Thoracic aorta (tissue), 2 donors: ENCODE measurements around the gene NUDCD3. TPM values are rescaled to one million over a fixed set of nuclear protein-coding genes. Genes with fewer than 3 reads are reported as not detected.

Experiments used
- ATAC-seq: fragments of 150-250 bp; one replicate; pipeline ENCODE4 v1.8.0; 2017; ENCODE audit warnings: low read depth; ENCODE audit not compliant: insufficient number of reproducible peaks, low FRiP score
- DNase-seq: peaks from one replicate; pipeline ENCODE4 v3.0.0-alpha.2; 2020; ENCODE audit warnings: low spot score
- H3K27ac ChIP-seq, 2 donors: fragments of 200-600 bp; sonication (generic); 1 replicate in 1 of 2; 2 replicates in 1 of 2; pipeline ENCODE4 v1.5.1; 2016; ENCODE audit warnings: mild to moderate bottlenecking in 2 of 2, moderate library complexity in 2 of 2
- H3K27me3 ChIP-seq: fragments of 200-600 bp; sonication (generic); replicated peaks from 2 replicates; pipeline ENCODE4 v1.6.0; 2016; ENCODE audit warnings: mild to moderate bottlenecking; ENCODE audit not compliant: insufficient read depth
- H3K36me3 ChIP-seq: fragments of 200-600 bp; sonication (generic); one replicate; pipeline ENCODE4 v1.5.1; 2016
- H3K4me1 ChIP-seq, 2 donors: fragments of 200-600 bp; sonication (generic); 1 replicate in 1 of 2; 2 replicates in 1 of 2; pipeline versions ENCODE4 v1.5.1 to v1.6.0; 2016; ENCODE audit warnings: low read depth in 2 of 2, mild to moderate bottlenecking in 1 of 2; ENCODE audit not compliant: control insufficient read depth in 1 of 2
- H3K4me3 ChIP-seq: fragments of 200-600 bp; sonication (generic); 2 replicates; pipeline ENCODE4 v1.5.1; 2016; ENCODE audit warnings: mild to moderate bottlenecking
- H3K9me3 ChIP-seq: fragments of 200-600 bp; sonication (generic); 2 replicates; pipeline ENCODE4 v1.5.1; 2016
- CTCF ChIP-seq: fragments of 200-600 bp; sonication (generic); IDR thresholded peaks from one replicate; pipeline ENCODE4 v1.5.1; 2019; ENCODE audit warnings: antibody characterized with exemption
- total RNA-seq, 2 donors: library from RNA; depleted of rRNA; stranded (reverse); fragments of >200 nt; gene quantifications; one replicate each; pipeline versions ENCODE4 v1.1.0 to v1.2.3, GENCODE V29; 2016

NUDCD3 gene
- 10 to 100 TPM; 57.0 to 64.5 TPM for total RNA-seq

DNA sequence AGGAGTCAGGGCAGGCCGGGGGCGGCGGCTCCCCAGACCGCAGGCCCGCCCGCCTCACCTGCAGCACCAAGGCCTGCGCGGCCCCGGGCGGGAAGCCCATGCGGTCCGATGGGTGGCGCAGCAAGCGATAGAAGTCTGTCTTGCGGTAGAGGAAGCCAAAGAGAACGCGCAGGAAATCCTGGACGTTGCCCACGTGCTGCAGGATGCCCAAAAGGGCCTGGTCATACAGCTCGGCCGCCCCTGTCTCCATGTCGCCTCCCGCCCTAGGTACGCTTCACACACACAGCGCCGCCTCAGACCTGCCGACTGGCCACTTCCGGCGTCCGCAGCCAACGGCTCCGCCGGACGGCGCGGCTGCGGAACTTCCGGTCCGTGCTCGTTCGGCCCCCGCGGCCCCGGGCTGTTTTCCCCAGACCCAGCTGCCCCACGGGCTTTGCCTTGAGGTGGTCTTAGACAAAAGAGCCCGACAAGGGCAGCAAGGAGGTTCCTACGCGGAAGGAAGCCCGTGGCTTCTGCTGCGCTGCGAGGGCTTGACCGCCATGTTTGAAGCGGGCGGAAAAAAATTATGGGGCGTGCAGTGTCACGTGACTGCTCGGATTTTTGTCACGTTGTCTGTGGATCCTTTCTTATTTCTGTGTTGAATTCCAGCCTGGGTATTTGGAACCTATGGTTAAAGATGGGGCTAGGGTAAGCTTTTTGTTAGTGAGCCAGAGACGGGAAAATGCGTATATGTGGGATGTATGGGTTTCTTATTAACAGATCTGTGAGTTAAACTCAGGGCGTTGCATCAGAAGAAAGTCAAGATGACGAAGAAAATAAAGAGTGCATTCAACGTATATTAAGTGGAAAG is at the start of gene NUDCD3:
Gene NUDCD3, minus strand, starts transcription at position 308 of the 850 bp plus-strand sequence. Its CDS starts 58 bp downstream, at position 250.
- Histone ChIP-seq H3K36me3 (no peaks in the 10 kb centered on the region), H3K9me3 (no peaks in the 10 kb centered on the region), H3K4me1 (peaks cover 20 to 46% of the 10 kb centered on the region in 2 donors), H3K27me3 (no peaks in the 10 kb centered on the region), H3K27ac (peak within 1 kb of the TSS; percentile 90 to 98), H3K4me3 (peak within 1 kb of the TSS; percentile 86)
- DNase-seq, result peak; percentile 24
- TF ChIP-seq CTCF, result peak; percentile 18
- ATAC-seq, result peak; percentile 83

DNA sequence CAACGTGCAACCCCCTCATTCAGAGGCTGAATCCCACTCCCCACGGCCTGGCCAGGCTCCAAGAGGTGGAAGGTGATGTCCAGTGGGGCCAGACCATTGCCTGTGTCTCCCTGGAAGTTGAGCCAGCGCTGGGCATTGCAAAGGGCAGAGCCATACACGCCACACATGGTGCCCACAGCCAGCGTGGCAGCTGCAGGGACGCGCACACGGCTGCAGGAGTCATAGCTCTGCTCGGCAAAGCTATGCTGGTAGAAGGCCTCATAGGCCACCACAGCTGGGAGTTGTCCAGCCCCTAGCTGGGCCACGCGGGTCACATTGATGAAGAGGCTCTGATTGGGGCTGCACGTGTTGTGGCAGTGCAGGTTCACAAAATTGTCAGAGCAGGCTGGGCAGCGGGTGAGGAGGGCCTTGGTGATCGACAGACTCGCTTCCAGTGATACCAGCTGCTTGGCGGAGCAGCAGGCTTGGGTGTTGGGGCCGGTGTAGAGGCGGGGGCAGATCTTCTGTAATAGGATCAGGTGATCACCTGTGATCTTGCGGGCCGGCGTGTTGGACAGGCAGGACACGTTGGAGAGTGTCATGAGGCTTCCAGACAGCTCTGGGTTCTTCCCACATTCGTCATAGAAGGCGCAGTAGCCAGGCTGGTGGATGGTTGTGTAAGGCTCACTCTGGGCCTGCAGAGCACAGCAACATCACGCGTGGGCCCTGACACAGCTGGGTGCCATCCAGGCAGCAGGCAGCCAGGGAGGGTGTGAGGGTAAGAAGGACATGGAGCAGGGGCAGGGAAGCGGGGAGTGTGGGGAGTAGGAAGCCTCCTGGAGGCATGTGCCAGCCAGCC is 49.4 kb upstream of the NUDCD3 start:
- Histone ChIP-seq H3K4me1 (no peaks in the 10 kb centered on the region), H3K4me3 (no peak overlapping the region), H3K36me3 (no peaks in the 10 kb centered on the region), H3K9me3 (no peaks in the 10 kb centered on the region), H3K27ac (no peak overlapping the region), H3K27me3 (no peaks in the 10 kb centered on the region)
- no peak for DNase-seq
- no peak for TF ChIP-seq CTCF
- no peak for ATAC-seq

DNA sequence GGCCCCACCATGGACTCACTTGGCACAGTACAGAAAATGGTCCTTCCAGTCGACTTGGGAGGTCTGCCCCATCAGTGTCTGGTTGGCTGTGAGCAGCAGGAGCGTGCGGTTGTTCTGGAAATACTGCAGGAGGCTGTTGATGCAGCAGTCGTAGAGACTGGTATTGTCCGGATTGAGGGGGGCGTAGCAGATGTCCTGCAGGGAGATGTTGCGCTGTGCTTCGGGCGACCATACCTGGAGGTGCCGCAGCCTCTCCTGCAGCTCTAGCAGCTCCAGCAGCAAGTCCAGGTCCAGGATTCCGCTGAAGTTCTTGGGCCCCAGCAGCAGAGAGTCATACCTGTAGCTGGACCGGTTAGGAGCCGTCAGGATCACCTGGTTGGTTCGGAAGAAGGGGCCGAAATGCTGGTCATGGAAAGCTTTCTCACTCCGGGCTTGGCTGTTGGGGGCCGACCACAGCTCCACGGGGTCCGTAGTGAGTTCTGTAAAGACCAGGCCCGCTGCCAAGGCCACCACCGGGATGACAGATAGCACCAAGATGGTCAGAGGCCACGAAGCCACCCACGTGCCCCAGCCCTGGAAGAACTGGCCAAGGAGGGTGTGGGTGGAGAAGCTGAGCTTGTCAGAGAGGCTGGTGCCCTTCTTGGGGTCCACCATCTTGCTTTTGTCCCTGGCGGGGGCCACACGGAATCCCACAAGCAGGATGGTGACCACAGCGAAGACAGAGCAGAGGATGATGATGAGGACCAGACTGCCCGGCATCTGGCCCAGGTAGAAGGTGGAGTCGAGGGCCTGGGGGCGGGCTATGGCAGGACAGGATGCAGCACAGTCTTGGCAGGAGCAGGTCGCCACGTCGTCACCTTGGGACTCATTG is 48.6 kb upstream of the NUDCD3 start:
- H3K4me3 ChIP-seq, result no peak overlapping the region
- ATAC-seq (no peak), DNase-seq (no peak)
- no peak overlapping the region for H3K27ac ChIP-seq
- no peaks in the 10 kb centered on the region for H3K9me3 ChIP-seq
- TF ChIP-seq CTCF, result no peak
- no peaks in the 10 kb centered on the region for H3K4me1 ChIP-seq
- H3K36me3 ChIP-seq, result no peaks in the 10 kb centered on the region
- no peaks in the 10 kb centered on the region for H3K27me3 ChIP-seq

- Histone ChIP-seq H3K27ac (no peak overlapping the region), H3K27me3 (no peaks in the 10 kb centered on the region), H3K9me3 (no peaks in the 10 kb centered on the region), H3K4me1 (no peaks in the 10 kb centered on the region), H3K36me3 (no peaks in the 10 kb centered on the region), H3K4me3 (no peak overlapping the region)
- no peak for TF ChIP-seq CTCF
- no peak for ATAC-seq
- DNase-seq, result no peak
Observed at GRCh38 chr7:44538093-44538797, 47.8 kb upstream of the NUDCD3 start.
